Anterior cingulate cortex (tissue), 58 donors: ENCODE data around the gene XRCC5.
"Not testable (repeated sequence)": the region's sequence is repeated elsewhere in the genome, so short reads cannot be mapped to it uniquely, and the experiment has no call there.

Experiments used
- DNase-seq, 58 donors: peaks; one replicate each; lab custom pipeline; 2025; lab: John Stamatoyannopoulos, UW

XRCC5 gene

DNA sequence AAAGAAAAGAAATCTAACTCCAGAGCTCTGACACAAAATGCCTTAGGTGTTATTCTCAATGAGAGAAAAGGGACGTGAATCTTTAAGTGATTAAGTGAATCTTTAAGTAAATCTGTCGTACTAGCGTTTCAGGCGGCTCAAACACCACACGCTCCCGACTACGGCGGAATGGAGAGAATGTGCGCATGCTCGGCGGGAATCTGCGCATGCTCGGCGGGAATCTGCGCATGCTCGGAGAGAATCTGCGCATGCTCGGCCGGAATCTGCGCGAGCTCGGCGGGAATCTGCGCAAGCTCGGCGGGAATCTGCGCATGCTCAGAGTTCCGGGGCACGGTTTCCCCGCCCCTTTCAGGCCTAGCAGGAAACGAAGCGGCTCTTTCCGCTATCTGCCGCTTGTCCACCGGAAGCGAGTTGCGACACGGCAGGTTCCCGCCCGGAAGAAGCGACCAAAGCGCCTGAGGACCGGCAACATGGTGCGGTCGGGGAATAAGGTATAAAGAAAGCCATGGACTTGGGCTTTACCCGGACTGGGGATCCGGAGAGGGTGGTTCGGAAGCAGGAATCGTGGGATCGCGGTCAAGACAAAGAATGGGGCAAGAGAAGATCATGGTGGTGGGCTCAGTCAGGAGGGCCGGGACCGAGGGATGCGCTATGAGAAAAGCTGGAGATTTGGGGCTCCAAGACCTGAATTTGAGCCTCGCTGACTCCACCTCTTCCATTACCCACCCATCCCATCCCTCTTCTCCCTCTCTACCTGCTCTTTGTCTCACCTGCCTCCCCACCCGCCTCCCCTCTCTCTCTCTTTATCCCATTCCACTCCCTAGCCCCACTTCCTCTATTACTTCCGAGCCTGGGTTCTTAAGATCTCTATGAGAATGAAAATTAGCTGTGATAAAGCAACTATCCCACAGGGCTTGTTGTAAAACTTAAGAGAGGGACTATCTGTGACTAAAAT, at the start of gene XRCC5:
Gene XRCC5, plus strand, starts transcription at position 382 of the 955 bp plus-strand sequence. Its CDS starts 89 bp downstream, at position 471.
- peak; percentile 30 to 95 (median 88) for DNase-seq

DNA sequence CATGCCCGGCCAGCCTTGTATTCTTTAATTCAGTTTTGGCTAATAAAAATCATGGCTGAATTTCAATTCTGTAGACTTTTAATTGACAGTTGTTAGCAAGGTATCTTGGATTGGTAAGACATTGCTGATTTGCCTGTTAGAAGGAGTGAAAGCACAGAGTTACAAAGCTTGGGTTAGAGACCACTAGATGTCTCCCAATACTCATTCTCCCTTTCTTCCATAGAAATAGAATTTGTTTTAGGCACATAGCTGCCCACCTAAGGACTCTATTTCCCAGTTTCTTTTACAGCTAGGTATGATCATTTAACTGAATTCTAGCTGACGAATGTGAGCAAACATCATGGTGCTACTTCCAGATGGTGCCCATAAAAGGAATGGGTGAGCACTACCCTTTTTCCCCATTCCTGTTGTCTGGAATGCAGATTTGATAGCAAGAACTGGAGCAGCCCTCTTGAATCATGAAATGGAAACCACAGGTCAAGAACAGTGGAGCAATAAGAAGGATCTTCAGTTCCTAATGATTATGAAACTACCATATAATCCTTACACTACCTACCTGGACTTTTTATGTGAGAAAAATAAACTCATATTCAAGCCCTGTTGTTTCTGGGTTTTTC, 45.0 kb upstream of the XRCC5 start:
- DNase-seq, result no peak

DNA sequence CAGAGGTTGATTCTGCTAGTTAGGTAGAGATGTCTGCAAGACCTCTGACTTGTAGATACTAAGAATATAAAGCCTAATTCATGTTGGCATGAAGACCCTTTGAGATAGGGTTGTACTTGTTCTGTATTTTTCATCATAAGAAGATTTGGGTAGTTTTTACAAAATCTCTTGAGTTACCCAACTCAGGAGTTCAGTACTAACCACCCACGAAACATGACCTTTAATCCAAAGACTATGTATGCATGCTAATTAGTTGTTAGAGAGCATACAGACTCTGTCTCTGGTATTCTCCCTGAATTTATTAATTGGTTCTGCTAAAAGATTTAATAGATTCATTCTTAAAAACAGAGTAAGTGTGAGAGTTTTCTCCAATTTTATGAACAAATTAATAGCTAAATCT, 44.5 kb upstream of the XRCC5 start:
- no peak for DNase-seq

DNA sequence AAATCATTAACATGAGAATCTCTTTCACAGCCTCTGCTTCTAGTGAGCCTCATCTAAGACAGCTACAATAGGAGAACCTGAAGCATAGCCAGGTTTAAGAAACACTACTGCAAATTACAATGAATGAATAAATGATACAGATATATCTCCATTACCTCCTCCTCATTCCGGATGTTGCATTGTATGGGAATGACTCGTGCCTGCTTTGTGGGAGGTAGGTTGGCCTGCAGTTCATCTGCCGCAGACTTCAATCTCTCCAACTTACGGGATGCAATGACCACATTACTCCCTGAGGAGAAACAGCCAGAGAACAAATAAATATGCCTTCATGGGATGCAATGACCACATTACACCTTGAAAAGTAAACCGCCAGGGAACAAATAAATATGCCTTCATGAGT, 42.9 kb upstream of the XRCC5 start:
- DNase-seq, result no peak

DNA sequence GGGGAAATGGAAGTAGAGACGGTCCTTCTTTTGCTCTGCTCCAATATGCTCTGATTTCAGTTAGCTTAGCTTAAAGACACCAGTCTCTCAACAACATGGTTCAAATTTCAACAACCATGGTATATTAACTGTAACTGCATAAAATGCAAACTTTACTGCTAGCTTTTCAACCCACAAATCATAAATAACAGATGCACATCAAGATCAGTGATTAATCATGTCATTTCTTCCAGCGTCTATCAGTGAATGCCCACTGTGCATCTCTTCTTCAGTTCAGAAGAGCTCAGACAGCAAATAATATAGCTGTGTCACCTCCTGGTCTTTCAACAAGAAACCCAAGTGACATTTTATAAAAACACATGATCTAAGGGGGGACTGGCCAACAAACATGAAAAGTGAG, 40.1 kb upstream of the XRCC5 start:
- DNase-seq, result no peak

DNA sequence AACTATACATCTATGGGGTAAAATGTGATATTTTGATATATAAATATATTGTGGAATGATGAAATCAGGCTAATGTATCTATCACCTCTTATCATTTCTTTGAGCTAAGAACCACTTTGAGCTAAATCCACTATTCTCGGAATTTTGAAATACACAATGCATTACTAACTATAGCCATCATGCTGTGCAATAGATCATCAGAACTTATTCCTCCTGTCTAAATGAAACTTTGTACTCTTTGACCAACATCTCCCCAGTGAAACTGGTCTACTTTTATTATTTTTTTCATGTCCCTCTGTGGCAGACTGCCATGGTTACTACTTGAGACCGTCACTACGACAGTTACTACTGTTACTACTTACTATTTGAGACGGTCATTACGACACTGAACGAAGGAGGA, 39.0 kb upstream of the XRCC5 start:
- DNase-seq, result no peak

DNA sequence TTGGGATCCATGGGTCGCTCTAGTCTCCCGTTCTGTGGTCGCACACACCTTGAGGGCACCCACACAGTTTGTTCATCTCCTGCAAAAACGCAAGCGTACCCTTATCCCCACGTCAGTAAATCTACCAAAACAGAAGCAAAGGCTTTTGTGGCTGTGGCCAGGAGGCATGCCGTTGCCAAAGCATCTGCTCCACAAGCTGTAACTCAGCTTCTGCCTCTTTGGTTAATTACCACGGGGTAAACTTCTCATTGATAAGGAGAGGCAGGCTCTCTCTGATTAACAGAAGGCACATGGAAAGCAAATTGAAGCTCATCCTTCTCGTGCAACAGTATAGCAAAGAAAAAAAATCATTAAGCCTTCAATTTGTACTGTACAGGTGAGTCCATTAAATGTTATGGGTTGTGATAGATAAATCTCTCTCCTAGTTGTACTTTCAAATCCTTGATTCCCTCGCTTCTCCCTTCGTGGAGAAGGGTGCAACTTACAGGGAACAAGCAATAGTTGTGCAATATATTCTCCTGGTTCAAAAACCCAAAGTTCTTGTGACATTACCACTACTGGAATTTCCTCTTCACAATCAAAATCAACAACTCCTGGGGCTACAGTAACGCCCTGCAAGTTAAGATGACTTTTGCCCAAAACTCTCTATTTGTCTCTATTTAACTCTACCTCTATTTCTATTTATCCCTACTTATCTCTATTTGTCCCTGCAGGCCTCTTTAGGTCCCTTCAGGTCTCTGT, 37.9 kb upstream of the XRCC5 start:
- no peak for DNase-seq

DNA sequence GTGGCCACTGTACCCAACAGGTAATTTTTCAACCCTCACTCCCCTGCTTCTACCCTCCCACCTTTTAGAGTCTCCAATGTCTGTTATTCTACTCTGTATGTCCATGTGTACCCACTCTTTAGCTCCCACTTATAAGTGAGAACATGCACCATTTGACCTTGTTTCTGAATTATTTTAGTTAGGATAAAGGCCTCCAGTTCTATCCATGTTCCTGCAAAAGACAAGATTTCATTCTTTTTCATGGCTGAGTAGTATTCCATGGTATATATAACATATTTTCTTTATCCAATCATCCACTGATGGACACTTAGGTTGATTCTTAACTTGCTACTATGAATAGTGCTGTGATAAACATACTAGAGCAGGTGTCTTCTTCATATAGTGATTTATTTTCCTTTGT, 36.7 kb upstream of the XRCC5 start:
- no peak for DNase-seq

DNA sequence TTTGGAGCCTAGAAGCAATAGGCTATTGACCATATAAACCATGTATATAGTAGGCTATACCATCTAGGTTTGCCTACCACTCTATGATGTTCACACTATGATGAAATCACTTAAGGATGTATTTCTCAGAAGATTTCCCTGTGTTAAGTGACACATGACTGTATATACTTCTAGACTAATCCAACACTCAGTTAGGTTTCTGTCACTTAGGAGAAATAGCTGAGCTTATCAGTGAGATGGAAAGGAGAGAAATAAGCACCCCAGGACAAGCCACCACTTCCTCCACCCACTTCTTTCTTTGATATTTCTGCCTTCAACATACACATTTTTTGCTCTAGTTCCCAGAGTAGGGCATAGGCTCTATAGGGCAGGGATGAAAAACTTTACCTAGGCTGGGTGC, 35.4 kb upstream of the XRCC5 start:
- no peak for DNase-seq

DNA sequence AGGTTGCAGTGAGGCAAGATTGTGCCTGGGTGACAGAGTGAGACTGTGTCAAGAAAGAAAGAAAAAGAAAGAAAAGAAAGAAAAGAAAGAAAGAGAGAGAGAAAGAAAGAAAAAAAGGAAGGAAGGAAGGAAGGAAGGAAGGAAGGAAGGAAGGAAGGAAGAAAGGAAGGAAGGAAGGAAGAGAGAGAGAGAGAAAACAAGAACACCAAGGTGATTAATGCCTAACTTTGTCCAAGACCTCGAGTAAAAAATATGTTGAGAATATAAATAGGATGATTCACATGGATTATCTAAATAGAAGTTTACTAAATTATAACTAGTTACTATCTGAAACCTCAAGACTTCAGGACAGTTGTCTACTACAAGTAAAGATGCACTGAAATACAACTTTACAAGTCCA, 34.8 kb upstream of the XRCC5 start:
- DNase-seq, result no peak

DNA sequence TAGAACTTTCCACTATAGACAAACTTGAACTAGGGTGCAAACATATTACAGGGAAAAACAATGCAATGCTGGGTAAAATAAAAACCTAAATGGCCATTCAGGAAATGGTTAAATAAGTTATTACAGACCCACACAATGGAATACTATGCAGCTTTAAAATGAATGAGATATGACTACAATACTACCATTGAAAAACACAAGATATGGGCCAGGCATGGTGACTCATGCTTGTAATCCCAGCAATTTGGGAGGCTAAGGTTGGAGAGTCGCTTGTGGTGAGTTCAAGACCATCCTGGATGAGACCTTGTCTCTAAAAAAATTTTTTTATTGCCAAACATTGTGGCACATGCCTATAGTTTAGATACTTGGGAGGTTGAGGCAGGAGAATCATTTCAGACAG, 34.4 kb upstream of the XRCC5 start:
- DNase-seq, result no peak

DNA sequence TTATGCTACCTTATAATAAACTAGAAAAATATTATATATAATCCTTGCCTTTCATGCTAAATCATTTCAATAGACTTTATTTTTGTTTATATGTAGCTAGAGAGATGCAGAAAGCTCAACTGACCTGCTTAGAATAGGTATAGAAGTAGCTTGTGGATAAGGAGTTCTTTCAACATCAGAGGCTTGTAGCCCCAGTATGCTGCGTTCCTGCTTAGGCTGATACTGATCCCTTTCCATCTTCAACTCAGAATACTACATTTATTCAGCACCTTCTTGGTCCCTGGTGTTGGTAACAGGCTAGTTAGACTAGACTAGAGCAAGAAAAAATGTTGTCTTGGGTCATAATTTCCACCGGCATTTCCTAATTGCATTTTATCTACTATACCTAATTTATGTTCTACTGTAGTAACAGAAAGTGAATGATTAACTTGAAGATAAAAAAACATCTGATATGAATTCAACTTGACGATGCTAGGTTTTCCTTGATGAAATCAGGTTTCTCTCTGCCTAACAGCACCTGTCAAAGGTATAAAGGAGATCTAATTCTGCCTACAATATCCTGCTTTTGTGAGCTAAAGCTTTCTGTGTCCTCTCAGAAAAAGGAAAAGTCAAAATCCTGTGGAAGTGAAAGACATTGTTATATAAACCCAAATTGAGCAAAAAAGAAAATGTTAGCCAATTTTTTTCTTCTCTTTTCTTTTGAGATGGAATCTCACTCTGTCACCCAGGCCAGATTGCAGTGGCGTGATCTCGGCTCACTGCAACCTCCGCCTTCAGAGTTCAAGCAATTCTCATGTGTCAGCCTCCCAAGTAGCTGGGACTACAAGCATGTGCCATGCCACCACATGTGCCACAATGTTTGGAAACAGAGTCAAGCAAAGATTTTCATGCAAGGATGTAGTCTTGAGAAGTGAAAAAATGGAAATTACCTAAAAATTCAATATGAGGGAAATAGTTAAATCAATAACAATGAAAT, 33.4 kb upstream of the XRCC5 start:
- no peak for DNase-seq

DNA sequence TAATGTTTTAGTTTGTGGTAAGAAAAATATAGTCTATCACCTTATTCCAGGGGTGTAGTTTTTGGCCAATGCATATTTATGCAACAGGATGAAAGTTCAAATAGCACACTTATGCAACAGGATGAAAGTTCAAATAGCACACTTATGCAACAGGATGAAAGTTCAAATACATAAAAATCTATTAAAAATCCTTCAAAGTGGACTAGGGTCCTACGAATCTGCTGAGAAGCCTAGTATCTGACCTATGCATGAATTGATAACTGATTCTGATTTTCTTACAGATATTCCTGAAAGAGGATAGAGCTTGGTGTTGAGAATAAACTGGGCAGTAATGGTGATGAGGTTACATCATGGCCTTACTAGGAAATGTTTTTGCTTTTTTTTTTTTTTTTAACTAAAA, 30.4 kb upstream of the XRCC5 start:
- no peak for DNase-seq

DNA sequence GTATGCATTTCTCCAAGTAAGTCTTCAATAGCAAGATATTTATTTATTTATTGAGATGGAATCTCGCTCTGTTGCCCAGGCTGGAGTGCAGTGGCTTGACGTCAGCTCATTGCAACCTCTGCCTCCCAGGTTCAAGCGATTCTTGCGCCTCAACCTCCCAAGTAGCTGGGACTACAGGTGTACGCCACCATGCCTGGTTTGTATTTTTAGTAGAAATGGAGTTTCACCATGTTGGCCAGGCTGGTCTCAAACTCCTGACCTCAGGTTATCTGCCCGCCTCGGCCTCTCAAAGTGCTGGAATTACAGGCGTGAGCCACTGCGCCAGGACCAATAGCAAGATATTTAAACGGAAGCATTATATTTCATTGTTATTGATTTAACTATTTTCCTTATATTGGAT, 29.1 kb upstream of the XRCC5 start:
- not testable (repeated sequence) for DNase-seq

DNA sequence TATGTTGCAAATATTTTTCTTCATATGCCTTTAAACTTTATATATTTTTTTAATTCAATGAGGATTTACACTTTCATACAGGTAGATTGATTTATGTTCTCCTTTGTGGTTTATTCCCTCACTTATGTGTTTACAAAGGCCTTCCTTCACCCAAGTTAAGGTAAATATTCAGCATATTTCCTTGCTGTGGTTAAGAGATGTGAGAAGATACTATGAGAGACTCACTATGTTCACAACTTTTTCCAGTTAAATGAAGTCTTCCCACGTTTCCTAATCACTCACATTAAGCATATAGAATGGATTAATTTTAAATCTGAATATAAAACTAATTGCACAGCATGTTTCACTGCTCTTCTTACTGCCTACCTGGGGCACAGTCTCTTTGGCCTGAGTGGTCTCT, 28.1 kb upstream of the XRCC5 start:
- no peak for DNase-seq

DNA sequence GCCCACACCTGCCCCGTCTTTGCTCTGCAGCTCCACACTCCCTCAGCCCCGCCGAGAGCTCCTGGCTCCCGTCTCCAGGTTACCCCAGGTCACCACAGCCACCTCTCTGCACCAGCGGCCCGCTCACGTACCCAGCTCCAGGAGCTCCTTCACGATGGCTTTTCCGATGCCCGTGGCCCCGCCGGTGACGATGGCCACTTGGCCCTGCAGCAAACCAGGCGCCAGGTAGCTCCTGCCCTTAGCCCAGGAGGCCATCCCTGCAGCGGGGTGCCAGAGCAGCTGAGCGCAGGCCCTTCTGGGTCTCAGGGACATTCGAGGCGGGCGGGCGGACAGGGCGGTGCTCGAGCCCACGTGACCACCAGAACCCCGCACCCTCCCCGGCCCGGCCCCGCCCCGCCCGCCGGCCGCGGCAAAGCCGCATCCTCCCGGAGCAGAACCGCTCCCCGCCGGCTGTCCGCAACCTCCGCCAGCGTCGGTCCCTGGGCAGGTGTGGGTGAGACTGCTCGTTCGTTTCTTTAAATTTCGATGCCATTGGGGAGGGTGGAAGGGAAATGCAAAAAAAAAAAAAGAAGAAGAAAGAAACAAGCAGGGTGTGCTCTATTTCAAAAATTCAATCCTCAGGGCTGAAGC, 27.5 kb upstream of the XRCC5 start, which contains the start of the genes PECR and TMEM169:
Gene PECR, minus strand, starts transcription at position 323 of the 630 bp plus-strand sequence. Its CDS starts 68 bp downstream, at position 255.
Gene TMEM169, plus strand, starts transcription at position 433 of the 630 bp plus-strand sequence. CDS start 14,045 bp downstream, outside the sequence.
- DNase-seq, result peak in 57 of 58 donors; percentile 16 to 89 (median 74)

DNA sequence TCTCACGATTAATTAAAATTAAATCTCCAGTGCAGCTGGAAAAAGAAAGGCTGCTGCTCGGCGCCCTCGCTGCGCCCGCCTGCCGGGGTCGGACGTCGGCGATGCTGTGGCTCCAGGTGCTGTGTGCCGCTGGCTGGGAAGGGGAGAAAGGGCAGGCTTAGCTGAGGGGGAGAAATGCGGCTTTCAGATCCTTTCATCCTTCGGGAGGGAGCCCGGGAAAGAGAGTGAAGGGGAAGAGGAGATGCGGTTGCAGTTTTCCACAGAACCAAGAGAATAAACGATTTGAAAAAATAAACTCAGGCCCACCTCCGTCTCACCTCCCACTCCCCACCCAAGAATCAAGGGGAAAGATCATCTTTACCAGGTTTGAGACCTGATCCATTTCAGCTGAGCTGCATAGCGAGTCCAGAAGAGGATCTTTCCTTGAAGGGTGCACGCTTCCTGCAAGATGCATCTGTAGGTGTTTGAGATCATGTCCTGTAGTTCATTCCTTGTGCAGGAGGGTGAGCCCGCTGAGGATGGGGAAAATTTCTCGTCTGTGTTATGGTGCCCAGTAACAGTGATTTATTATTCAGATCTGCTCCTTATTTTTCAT, 26.9 kb upstream of the XRCC5 start:
- peak in 7 of 58 donors; percentile 15 to 51 (median 35) for DNase-seq

DNA sequence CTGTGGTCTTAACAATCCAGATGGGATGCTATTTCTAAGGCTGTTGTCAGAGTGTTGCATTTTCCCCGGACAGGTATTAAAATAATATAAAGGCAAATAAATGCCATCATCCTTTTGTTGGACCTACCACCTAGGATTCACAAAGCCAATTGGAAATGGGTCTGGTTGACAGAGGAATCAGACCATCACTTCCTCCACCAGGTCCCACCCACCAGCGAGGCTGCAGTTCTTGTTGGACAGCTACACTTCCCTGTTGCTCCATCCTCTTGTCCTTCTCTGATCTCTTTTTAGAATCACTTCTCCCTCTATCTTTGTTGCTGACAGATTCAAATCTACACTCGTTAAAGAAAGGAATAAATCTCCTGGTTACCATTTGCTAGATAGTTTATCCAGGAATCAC, 26.3 kb upstream of the XRCC5 start:
- peak in 33 of 58 donors; percentile 6 to 64 (median 25) for DNase-seq
